Activated CD4-positive, alpha-beta T cell treated with anti-CD3 and anti-CD28 coated beads for 24 hours (primary cell): Measurements from ENCODE around the gene PIK3C3.
A peak's percentile ranks its signal among the peaks of the same experiment; 100 is the strongest.

ENCODE experiments used
- DNase-seq, 2 donors: peaks; one replicate each; pipeline ENCODE4 v3.0.0-alpha.2; 2020; ENCODE audit warnings: low read depth in 2 of 2

Gene PIK3C3

DNA sequence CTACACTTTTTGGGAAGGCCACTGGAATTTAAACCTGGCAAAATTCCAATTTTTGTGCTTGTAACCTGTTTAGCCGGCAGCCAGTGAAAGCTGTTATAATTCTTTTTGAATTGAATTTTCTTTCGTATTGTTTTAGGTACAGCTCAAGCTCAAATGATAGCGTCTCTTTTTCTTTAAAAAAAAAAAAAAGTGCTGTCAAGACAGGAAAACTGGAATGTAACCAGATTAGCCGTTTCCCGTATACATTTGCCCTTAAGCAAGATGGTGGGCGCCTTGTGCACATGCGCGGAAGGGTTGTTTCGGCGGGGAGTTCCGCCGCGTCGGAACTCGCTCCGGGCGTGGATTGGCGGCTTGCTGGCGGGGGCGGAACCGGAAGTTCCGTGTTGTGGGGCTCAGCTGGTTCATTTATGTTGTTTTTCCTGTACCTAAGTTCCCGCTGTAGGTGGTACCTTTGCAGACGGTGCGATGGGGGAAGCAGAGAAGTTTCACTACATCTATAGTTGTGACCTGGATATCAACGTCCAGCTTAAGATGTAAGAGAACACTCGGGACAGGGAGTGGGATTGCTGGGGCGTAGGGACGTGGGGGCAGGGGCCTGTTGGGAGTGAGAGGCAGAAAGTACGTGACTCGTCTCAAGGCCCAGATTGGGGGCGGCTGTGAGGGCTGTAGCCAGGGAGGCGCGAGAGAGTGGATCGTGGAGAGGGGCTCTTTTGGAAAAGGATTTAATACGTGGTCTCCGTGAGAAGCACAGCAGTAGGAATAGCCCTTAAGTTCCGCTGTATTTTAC, at the start of gene PIK3C3:
Gene PIK3C3, plus strand, starts transcription at position 408 of the 787 bp plus-strand sequence. Its CDS starts 58 bp downstream, at position 466.
- DNase-seq: peak; percentile 93 to 95

DNA sequence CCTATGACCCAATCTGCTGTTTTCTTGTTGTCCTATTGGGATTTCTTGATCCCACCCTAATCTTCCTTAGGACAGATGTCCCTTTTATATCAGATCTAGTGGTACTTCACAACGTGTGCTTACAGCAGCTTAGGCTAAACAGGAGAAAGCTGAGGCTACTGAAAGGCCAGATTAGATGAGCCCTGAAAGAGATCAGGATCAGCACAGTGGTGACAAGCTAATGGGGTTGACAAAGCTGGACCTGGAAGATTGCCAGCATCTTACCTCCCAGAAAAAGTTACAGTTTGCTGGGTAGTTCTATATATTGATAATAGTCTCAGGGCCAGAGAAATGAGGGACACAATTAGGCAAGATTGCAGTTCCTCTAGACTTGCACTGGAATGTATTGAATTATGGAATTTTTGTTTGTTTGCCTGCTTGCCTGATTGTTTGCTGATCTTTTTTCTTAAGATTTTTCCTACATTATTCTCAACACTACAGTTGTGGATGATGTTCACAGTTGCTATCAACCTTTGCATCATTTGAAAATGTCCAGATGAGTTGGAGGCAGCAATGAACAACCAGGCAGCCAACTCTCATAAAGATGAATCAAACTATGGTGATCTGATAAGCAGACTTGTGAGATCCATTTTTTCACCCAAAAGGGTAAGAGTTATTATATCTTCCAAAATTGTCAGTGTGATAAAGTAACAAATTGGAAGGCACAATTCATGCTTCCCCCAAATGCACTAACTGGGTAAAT, 49.1 kb upstream of the PIK3C3 start:
- DNase-seq: no peak

DNA sequence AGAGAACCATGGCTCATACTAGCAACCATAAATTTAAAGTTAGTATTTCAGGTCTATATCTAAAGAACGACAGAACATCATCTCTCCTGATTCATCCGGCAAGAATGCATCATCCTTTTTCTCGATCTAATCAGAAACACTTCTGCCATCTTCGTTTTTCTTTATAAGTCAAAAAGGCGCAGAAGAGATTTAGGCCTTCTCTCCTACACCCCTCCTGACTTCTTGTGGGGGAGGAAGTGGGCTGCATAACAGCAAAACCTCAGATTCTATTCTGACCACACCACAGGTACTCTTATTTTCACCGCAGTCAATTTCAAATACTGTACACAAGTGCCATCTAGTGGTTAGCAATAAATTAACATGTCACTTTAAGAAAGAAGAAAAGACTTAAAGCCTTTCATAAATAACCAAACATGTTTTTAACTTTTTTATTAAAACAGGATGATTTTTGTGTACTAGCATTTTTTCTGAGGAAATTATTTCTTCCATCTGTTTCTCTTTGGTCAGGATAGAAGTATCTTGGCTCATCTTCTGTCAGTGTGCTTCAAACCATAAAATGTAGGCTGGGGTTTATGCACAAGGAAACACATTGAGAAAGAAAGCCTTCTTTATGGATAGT, 48.4 kb upstream of the PIK3C3 start:
- peak in 1 of 2 donors; percentile 9 for DNase-seq

DNA sequence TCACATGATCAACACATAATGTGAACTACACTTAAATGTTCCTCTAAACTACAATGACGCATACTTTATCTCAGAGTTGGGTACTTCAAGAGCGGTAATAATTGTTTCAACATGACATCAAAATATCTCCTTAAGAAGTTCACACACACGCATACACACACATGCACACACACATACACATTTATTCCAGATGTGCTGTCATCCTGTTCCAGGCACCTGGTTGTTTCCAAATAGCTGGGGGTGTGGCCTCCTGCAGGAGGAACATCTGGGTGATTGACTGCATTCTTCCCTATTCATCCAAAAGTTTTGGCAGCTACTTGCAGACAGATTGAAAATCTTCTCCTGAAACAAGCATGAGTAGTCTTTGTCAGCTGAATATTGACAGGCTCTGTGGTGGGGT, 37.9 kb upstream of the PIK3C3 start:
- no peak for DNase-seq

DNA sequence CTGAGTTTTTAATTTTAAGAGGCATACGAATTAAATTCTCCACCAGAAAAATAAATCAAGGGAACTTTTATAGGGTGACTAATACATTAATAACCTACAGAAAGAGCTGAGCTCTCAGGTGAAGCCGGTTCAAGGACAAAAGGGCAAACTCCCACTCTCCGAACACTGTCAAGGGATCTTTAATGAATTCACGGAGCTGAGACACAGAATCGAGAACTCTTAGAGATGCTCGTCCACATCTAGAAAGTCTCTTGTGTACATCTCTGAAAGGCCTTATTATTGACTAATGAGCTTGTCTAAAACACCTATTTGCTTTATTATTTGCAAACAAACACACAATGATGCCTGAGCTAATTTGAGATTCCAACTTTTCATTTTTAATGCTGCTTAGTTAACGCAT, 33.3 kb upstream of the PIK3C3 start:
- no peak for DNase-seq

DNA sequence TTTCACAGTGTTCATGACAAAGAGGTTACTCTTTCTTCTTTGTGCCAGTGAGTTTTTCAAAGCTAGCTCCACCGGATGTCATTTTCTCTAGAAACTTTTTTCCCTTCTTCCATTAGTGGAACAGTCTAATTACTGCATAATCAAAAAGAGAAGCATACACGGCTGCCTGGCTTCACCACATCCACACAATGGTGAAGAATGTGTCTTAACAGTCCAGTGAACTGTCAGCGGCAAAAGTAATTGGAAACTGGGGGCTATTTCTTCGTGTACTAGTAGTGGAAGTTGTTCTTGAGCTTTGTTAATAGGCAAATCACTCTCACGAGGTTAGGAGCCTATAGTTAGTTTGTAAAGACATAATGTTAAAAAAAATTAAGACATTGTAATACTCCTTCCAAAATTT, 32.9 kb upstream of the PIK3C3 start:
- no peak for DNase-seq

DNA sequence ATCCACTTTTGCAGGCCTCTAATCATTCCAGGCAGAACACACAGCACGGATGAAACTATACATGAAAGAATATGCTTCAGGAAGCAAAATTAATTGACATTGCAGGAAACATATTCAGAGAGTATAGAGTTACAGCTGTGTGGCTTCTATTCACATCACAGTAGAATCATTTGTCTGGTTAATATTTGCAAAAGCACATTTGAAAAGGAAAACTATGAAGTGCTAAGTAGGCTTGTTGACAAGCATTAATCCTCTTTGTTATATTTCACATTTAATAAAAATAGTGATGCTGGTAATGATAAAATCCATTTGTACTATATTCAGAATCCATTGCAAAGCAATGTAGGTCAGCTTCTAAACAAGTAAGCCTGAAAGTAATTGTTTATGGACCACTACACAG, 32.2 kb upstream of the PIK3C3 start:
- DNase-seq: no peak

DNA sequence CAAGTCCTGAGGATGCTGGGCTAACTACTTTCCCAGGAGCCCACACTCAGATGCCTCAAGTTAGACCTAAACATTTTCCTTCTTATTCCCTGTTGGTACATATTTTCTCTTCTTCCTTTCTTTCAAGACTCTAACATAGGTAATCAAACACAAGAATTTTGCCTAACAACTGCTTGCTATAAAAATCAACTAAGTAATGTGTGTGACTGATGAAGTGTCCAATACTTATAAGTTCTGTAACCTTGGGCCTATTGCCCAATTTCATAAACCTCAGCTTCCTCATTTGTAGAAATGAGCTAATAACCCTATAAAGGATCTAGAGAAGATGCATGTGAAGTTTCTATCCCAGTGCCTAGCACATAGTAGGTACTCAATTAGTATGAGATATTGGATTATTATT, 31.6 kb upstream of the PIK3C3 start:
- DNase-seq: no peak

DNA sequence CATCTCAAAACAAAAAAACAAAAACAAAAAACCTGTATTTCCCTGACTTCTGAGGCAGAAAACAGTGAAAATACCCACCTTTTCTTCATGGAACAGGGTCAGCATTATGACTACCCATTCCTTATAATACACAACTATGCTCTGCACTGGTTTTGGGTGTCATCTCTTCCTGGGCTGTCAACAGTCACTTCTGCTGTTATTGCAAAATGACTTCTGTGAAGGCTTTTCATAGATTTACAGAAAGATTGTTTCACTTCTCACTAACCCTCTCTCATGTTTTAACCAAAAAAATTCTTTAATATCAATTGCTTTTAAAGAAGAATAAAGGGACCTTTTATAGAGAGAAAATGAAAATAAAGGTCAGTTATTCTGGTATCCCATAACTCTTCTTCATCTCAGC, 26.5 kb upstream of the PIK3C3 start:
- DNase-seq: no peak

DNA sequence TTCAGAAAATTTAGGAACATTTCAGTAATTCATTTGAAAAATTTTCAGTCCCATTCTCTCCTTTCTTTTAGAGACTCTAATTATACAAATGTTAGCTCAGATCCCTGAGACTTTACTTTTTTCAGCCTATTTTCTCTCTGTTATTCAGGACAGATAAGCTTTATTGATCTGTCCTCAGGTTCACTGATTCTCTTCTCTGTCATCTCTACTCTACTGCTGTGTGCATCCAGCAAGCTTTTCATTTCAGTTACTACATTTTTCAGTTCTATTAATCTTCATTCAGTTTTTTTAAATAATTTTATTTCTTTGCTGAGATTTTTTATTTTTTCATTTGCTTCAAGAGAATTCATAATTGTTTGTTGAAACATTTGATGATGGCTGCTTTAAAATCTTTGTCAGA, 22.1 kb upstream of the PIK3C3 start:
- no peak for DNase-seq

DNA sequence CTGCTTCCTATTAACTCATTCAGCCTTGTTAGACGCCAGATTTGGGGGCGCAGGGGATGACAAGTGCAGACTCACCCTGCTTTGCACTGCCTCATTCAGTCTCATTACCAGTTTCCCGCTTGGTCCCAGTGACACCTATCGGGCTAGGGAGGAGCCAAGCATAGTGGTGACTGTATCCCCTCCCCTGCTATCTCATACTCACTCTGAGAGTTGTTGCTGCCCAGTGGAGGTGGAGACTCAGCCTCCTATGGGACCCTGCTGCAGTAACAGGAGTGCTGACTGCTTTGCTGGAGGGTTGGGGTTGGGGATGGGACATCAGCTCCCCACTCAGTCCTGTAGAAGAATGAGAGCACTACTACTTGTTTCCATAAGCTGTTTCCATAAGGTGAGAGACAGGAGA, 21.3 kb upstream of the PIK3C3 start:
- DNase-seq: no peak

DNA sequence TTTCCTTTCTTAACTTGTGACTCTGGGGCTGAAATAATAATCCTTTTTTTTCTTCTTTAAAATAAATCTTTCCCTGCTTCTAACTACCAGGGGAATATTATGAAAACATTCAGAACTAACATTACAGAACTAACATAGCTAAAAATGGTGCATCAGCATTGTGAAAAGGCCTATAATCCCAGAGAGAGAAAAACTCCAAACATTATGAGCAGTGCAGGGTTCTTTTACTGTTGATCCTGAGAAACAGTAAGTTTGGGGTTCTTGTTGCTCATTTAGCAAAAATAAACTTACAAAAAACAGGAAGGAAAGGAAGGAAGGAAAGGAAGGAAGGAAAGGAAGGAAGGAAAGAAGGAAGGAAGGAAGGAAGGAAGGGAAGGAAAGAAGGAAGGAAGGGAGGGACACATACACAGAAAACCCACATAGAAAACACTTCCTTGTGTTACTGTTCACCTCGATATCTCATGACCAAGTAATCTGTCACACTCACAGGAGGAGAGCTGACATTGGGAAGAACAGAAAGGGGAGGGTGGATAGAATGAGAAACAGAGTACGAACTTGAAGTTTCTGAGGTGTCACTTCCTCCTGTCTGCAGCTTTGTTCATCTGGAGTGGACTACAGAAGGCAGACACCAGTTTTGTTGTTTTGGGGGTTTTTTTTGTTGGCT, 18.4 kb upstream of the PIK3C3 start:
- no peak for DNase-seq

DNA sequence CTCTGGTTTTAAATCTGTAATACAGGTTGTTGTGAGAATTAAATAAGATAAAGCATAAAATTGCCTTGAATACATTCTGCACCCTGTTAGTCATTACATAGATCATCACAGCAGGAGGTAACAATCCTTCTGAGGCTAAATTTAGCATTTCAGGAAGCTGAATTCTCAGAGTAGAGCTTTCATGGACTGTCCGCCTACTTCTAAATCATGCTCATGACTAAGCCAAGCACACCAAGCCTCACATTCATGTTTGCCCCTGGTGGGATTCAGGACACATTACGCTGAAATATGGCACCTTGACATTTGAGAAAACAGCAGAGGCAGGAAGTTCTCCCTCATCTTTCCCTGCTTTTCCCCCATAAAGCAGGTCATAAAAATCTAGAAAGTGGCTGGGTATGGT, 16.6 kb upstream of the PIK3C3 start:
- no peak for DNase-seq

DNA sequence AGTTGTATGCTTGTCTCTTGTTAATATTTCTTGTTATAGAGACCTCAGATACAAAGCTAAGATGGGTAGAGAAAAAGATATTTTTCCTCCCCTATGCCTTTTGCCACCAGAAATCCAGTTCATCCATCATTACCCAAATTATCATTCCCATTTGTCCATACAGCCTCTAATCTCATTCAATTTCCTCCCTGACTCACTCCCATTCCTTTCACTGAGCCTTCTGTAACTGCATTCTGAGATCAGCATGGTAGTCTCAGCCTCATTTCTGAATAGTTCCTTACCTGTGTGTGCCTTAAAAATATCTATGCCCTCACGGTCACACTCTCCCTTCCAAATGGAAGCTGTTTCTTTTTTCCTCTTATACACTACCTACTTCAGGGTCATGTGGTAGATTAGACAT, 15.7 kb upstream of the PIK3C3 start:
- DNase-seq: no peak

DNA sequence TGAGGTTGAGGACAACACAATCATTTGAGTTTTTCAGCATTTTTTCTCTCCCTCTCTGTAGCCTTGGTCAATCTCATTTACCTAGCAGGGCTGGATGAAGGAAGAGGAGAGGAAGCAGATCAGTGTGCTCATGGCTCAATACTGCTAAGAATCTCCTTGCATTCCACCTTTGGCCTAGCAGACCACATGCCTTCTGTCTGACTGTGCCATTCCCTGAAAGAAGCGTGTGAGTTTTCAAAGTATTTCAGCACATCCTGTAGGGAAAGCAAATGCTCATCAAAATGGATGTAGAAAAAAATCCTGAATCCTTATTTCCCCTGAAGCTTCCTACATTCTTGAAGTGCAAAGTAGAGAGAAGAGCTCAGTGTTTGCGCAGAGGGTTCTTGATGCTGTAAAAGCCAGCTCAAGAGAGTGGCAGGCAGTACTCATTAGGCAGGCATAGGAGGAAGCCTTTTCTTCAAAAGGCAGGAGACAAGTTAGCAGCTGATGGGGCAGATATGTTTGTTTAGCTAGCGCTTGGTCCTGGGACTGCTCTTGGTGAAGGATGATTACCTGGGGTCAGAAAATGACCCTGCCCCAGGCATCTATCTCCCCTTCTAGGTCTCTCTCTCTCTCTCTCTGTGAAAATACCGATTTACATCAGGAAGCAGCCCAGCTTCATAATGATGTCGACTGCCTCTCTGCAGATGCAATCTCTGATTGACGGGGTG, 14.4 kb upstream of the PIK3C3 start:
- no peak for DNase-seq

DNA sequence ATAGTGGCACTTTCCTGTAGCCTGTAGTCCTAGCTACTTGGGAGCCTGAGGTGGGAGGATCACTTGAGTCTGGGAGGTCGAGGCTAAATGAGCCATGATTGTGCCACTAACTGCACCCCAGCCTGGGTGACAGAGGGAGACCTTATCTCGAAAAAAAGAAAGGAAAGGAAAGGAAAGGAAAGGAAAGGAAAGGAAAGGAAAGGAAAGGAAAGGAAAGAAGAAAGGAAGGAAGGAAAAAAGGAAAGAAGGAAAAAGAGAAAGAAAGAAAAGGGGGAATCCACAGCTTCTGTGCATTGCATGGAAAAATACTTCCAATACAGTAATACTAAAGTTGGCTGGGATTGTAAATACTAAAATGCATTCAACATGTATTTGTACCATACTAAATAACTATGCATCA, 12.8 kb upstream of the PIK3C3 start:
- no peak for DNase-seq

DNA sequence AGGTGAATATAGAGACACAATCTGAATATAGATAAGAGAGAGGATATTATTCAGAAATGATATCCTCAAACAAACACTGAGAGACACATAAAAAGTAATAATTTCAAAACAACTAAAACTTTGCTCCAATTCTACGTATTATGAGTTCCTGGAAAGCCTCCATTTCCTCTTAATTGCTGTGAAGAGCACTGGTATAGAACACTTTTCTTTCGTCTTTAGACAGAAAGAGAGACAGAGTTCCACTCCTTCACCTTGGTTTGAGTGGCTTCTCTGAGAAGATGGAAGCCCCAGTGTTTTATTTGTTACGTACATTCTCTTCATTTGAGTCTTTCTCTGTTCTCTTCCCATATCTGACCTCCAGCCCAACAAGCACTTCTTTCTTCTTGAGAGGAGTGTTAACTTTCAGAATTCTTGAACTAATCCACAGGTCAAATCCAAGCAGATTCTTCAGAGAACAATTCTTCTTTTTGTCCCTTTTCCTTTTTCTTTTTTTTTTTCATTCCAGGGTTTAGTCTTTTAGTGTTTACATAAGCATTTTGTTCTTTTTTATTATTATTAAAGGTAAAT, 6.4 kb upstream of the PIK3C3 start:
- no peak for DNase-seq

DNA sequence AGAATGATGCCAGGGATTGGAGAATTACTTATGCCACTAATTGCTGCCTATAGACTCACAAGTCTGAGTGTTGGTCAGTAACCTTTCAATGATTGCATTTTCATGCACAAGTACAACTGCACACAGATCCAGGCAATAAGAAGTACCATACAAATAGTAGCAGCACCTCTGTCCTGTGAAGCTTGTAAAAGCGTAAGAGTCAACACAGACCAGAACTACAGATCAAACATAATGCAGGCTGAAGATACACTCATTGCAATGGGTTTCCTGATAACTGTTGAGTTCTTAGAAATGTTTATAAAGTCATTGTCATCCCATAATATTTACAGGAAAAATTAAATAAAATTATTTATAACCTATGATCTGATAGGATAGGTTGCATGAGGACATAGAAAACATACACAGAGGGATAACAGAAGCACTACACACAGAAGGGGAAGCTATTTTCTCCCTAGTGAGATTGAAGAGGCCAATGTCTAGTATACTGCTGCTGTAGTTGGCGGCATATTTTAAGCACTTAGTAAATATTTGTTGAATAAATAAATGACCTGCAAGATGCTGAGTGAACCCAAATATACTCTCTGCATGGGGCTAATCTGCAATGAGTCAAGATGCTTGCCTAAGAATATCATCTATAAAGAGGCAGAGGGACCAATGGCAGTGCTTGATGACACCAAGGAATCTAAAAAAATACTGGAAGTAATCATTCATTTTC, 5.7 kb upstream of the PIK3C3 start:
- no peak for DNase-seq

DNA sequence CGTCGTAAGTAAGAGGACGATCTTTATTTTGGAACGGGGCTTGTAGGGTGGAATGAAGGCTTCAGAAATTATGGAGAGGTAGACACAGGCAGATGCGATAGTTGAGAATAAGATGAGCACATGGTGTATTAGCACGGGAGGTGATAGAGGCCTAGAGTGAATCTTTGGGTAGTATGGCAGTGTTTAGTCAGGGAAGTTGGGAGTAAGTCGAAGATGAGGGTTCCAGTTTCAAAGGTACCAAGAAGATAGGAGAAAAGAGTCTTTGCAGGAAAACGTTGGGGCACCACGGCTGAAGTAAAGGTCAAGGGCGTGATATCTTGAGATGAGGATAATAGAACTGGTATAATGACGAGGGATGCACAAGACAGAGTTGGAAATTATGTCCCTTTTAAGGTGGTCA, 654 bp downstream of the PIK3C3 start:
- DNase-seq: no peak

DNA sequence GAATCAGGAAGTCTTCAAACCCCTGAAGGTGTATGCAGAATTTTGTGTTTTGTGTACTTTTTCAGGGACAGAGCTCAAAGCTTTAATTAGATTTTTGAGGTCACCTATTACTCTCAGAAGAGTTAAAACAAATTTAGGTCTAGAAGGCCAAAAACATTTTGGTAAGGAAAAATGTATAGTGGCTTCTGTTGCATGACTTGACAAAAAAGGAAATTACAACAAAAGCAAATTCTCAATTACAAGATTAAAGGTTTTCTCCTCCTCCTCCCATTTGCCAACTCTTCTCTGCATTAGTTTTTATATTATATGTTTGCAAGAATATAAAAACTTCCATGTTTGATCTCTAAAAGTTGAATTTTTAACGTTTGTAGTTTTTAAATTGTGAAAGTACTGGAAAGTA, 4.0 kb downstream of the PIK3C3 start:
- DNase-seq: no peak
